ENCODE results near the gene SIX3. TPM values are rescaled to one million over a fixed set of nuclear protein-coding genes. Genes with fewer than 3 reads are reported as not detected.
A peak's percentile ranks its signal among the peaks of the same experiment; 100 is the strongest.

Gene SIX3
- not detected for total RNA-seq

- H3K9me3 Mint-ChIP-seq (ENCODE audit: low read depth), result no peaks in the 10 kb centered on the region
- H3K4me1 Mint-ChIP-seq, result peaks cover 37% of the 10 kb centered on the region
- intact Hi-C loops (cut with DNase I, micrococcal nuclease), result loop anchor here (1.0 to 5.0 kb wide), 4 partner anchors 11 to 139 kb away; no protein-coding TSS in a partner anchor
- ChIA-PET POLR2A (no interaction called here), CTCF (no interaction called here)
- H3K27me3 Mint-ChIP-seq, result peaks cover 76% of the 10 kb centered on the region
- ATAC-seq (peak; percentile 69), DNase-seq (peak; percentile 74)
- H3K4me3 Mint-ChIP-seq, result peak within 1 kb of the TSS; percentile 70
- H3K36me3 Mint-ChIP-seq (ENCODE audit: low read depth), result no peaks in the 10 kb centered on the region
- no peak within 1 kb of the TSS for H3K27ac Mint-ChIP-seq
Observed at GRCh38 chr2:44941551-44942234, at the start of gene SIX3. Gene SIX3 (plus strand): TSS chr2:44941702. CDS start chr2:44942105, 403 bp downstream.

- POLR2A ChIA-PET, result no interaction called here
- Mint-ChIP-seq H3K9me3 (ENCODE audit: low read depth) (peaks cover 6% of the 10 kb centered on the region), H3K4me1 (peaks cover 12% of the 10 kb centered on the region), H3K4me3 (no peak overlapping the region), H3K36me3 (ENCODE audit: low read depth) (no peaks in the 10 kb centered on the region), H3K27me3 (peaks cover 13% of the 10 kb centered on the region), H3K27ac (peak overlapping the region; percentile 29)
- intact Hi-C loops (cut with DNase I, micrococcal nuclease), result loop anchor here in 1 of 2 experiments (1.0 kb wide), 1 partner anchor 58 kb away; no protein-coding TSS in a partner anchor
- CTCF ChIA-PET, result interaction anchor here (0.6 kb wide), 1 partner anchor 30 kb away, joined by 3 read pairs; no protein-coding TSS in a partner anchor
- peak; percentile 62 for DNase-seq
- peak; percentile 86 for ATAC-seq
Observed at GRCh38 chr2:44894058-44894457, 47.4 kb upstream of the SIX3 start.

- CTCF ChIA-PET, result no interaction called here
- ATAC-seq, result no peak
- no peak for DNase-seq
- peaks cover 22% of the 10 kb centered on the region for H3K27me3 Mint-ChIP-seq
- peaks cover 6% of the 10 kb centered on the region for H3K9me3 Mint-ChIP-seq (ENCODE audit: low read depth)
- intact Hi-C loops (cut with DNase I, micrococcal nuclease), result no loop called here
- peaks cover 12% of the 10 kb centered on the region for H3K4me1 Mint-ChIP-seq
- H3K27ac Mint-ChIP-seq, result no peak overlapping the region
- H3K36me3 Mint-ChIP-seq (ENCODE audit: low read depth), result no peaks in the 10 kb centered on the region
- H3K4me3 Mint-ChIP-seq, result no peak overlapping the region
- POLR2A ChIA-PET, result no interaction called here
Observed at GRCh38 chr2:44895061-44895460, 46.4 kb upstream of the SIX3 start.

GRCh38 chr2:44897406-44897805 lies 44.1 kb upstream of the SIX3 start:
- H3K9me3 Mint-ChIP-seq (ENCODE audit: low read depth), result peaks cover under 1% of the 10 kb centered on the region
- intact Hi-C loops (cut with DNase I, micrococcal nuclease), result no loop called here
- no peak overlapping the region for H3K4me3 Mint-ChIP-seq
- H3K36me3 Mint-ChIP-seq (ENCODE audit: low read depth), result no peaks in the 10 kb centered on the region
- ChIA-PET POLR2A (no interaction called here), CTCF (no interaction called here)
- H3K27me3 Mint-ChIP-seq, result peaks cover 37% of the 10 kb centered on the region
- no peak for DNase-seq
- H3K4me1 Mint-ChIP-seq, result peaks cover 12% of the 10 kb centered on the region
- ATAC-seq, result no peak
- no peak overlapping the region for H3K27ac Mint-ChIP-seq

GRCh38 chr2:44902217-44903137 lies 39.0 kb upstream of the SIX3 start:
- ChIA-PET POLR2A (interaction anchor here (0.6 kb wide), 1 partner anchor 343 kb away, joined by 3 read pairs; no protein-coding TSS in a partner anchor), CTCF (interaction anchor here (0.7 to 1.4 kb wide), 2 partner anchors 20 to 48 kb away, joined by 3 read pairs; no protein-coding TSS in a partner anchor)
- Mint-ChIP-seq H3K4me3 (no peak overlapping the region), H3K27me3 (peaks cover 45% of the 10 kb centered on the region), H3K36me3 (ENCODE audit: low read depth) (no peaks in the 10 kb centered on the region), H3K4me1 (no peaks in the 10 kb centered on the region), H3K27ac (no peak overlapping the region), H3K9me3 (ENCODE audit: low read depth) (no peaks in the 10 kb centered on the region)
- ATAC-seq (no peak), DNase-seq (no peak)
- intact Hi-C loops (cut with DNase I, micrococcal nuclease), result no loop called here

- ChIA-PET POLR2A (no interaction called here), CTCF (no interaction called here)
- Mint-ChIP-seq H3K9me3 (ENCODE audit: low read depth) (no peaks in the 10 kb centered on the region), H3K4me3 (no peak overlapping the region), H3K36me3 (ENCODE audit: low read depth) (no peaks in the 10 kb centered on the region), H3K4me1 (no peaks in the 10 kb centered on the region), H3K27ac (no peak overlapping the region), H3K27me3 (peaks cover 35% of the 10 kb centered on the region)
- no peak for ATAC-seq
- DNase-seq, result no peak
- intact Hi-C loops (cut with DNase I, micrococcal nuclease), result loop anchor here in 1 of 2 experiments (2.0 kb wide), 1 partner anchor 22 kb away; no protein-coding TSS in a partner anchor
Observed at GRCh38 chr2:44904578-44904977, 36.9 kb upstream of the SIX3 start.

GRCh38 chr2:44906972-44907371 lies 34.5 kb upstream of the SIX3 start:
- Mint-ChIP-seq H3K4me3 (no peak overlapping the region), H3K27ac (no peak overlapping the region), H3K36me3 (ENCODE audit: low read depth) (peaks cover 2% of the 10 kb centered on the region), H3K4me1 (no peaks in the 10 kb centered on the region), H3K9me3 (ENCODE audit: low read depth) (peaks cover 11% of the 10 kb centered on the region), H3K27me3 (peaks cover 22% of the 10 kb centered on the region)
- ChIA-PET POLR2A (interaction anchor here (0.5 kb wide), 1 partner anchor 18 kb away, joined by 3 read pairs; no protein-coding TSS in a partner anchor), CTCF (interaction anchor here (0.6 kb wide), 1 partner anchor 347 kb away, joined by 3 read pairs; no protein-coding TSS in a partner anchor)
- no peak for ATAC-seq
- intact Hi-C loops (cut with DNase I, micrococcal nuclease), result no loop called here
- no peak for DNase-seq

GRCh38 chr2:44909831-44910230 lies 31.7 kb upstream of the SIX3 start:
- Mint-ChIP-seq H3K36me3 (ENCODE audit: low read depth) (peaks cover 2% of the 10 kb centered on the region), H3K27me3 (peaks cover 21% of the 10 kb centered on the region), H3K4me1 (no peaks in the 10 kb centered on the region), H3K4me3 (no peak overlapping the region), H3K9me3 (ENCODE audit: low read depth) (peaks cover 11% of the 10 kb centered on the region), H3K27ac (no peak overlapping the region)
- no peak for ATAC-seq
- no peak for DNase-seq
- intact Hi-C loops (cut with DNase I, micrococcal nuclease), result no loop called here
- ChIA-PET CTCF (no interaction called here), POLR2A (no interaction called here)

GRCh38 chr2:44912660-44913059 lies 28.8 kb upstream of the SIX3 start:
- intact Hi-C loops (cut with DNase I, micrococcal nuclease), result no loop called here

GRCh38 chr2:44916291-44916690 lies 25.2 kb upstream of the SIX3 start:
- H3K36me3 Mint-ChIP-seq (ENCODE audit: low read depth), result peaks cover under 1% of the 10 kb centered on the region
- DNase-seq (no peak), ATAC-seq (no peak)
- ChIA-PET CTCF (interaction anchor here (1.0 kb wide), 1 partner anchor 439 kb away, joined by 3 read pairs; no protein-coding TSS in a partner anchor), POLR2A (no interaction called here)
- intact Hi-C loops (cut with DNase I, micrococcal nuclease), result no loop called here
- H3K4me1 Mint-ChIP-seq, result no peaks in the 10 kb centered on the region
- no peak overlapping the region for H3K4me3 Mint-ChIP-seq
- no peak overlapping the region for H3K27ac Mint-ChIP-seq
- H3K27me3 Mint-ChIP-seq, result peaks cover 32% of the 10 kb centered on the region
- peaks cover under 1% of the 10 kb centered on the region for H3K9me3 Mint-ChIP-seq (ENCODE audit: low read depth)

More at GRCh38 chr2:44912660-44913059, 28.8 kb upstream of the SIX3 start:
- H3K4me3 Mint-ChIP-seq, result no peak overlapping the region
- ChIA-PET POLR2A (no interaction called here), CTCF (no interaction called here)
- peaks cover 14% of the 10 kb centered on the region for H3K27me3 Mint-ChIP-seq
- no peaks in the 10 kb centered on the region for H3K4me1 Mint-ChIP-seq
- peaks cover 2% of the 10 kb centered on the region for H3K36me3 Mint-ChIP-seq (ENCODE audit: low read depth)
- DNase-seq, result no peak
- H3K27ac Mint-ChIP-seq, result no peak overlapping the region
- H3K9me3 Mint-ChIP-seq (ENCODE audit: low read depth), result peaks cover 11% of the 10 kb centered on the region
- no peak for ATAC-seq

GRCh38 chr2:44918095-44918775 lies 23.3 kb upstream of the SIX3 start:
- Mint-ChIP-seq H3K36me3 (ENCODE audit: low read depth) (no peaks in the 10 kb centered on the region), H3K4me1 (no peaks in the 10 kb centered on the region), H3K27ac (no peak overlapping the region), H3K27me3 (peaks cover 46% of the 10 kb centered on the region), H3K9me3 (ENCODE audit: low read depth) (no peaks in the 10 kb centered on the region), H3K4me3 (no peak overlapping the region)
- ChIA-PET CTCF (interaction anchor here (1.1 to 1.5 kb wide), 2 partner anchors 96 to 117 kb away, joined by 3 read pairs; no protein-coding TSS in a partner anchor), POLR2A (no interaction called here)
- intact Hi-C loops (cut with DNase I, micrococcal nuclease), result no loop called here
- DNase-seq (no peak), ATAC-seq (peak; percentile 26)
